ENCODE measurements around the gene CDKL1. TPM values are rescaled to one million over a fixed set of nuclear protein-coding genes. Genes with fewer than 3 reads are reported as not detected.

The CDKL1 gene
- total and polyA plus RNA-seq, 2 donors (not counting 3 experiments of a cell fraction or from before 2014, with no cell fraction given): 2.6 to 9.7 TPM

DNA sequence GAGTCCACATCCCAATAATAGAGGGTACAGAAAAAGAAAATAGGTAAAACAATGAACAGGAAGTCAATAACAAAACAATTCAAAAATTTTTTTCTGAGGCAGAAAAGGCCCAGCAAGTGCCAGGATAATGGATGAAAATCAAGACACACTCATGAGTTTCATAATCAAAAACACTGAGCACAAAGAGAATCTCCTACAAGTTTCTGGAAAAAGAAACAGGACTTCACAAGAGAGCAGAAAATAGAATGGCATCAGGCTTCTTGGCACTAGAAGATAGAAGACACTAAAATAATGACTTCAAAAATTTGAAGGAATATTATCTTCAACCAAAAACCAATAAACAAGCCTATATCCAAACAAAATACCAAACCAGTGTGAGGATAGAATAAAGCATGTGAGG lies 47.7 kb downstream of the CDKL1 start:
- dilution Hi-C loops (cut with MboI; ENCODE audit: extremely low pct_ligation_motif_present, low sequenced_read_pairs): no loop called here
- FAIRE-seq: no peak
- no peak overlapping the region for H3K27ac ChIP-seq (ENCODE audit: insufficient read depth, low read depth, low read length)
- ChIA-PET CTCF (interaction anchor here (0.6 to 1.7 kb wide), 2 partner anchors 28 to 37 kb away, joined by 3 to 4 read pairs; partner anchors contain the start of gene DMAC2L), POLR2A (interaction anchor here (0.6 kb wide), 1 partner anchor 11 kb away, joined by 3 read pairs; no protein-coding TSS in a partner anchor)
- H3K4me1 ChIP-seq (ENCODE audit: control insufficient read depth, extremely low read depth, insufficient read depth, low read length): peaks cover 33% of the 10 kb centered on the region
- no peaks in the 10 kb centered on the region for H4K20me1 ChIP-seq (replicated peaks; ENCODE audit: control insufficient read depth, extremely low read depth, insufficient read depth, low read length)
- no peaks in the 10 kb centered on the region for H3K27me3 ChIP-seq (ENCODE audit: control insufficient read depth in 2 of 2, insufficient read depth in 2 of 2, low read length in 2 of 2)
- H3K9me3 ChIP-seq (replicated peaks; ENCODE audit: control insufficient read depth, insufficient read depth, low read length): no peaks in the 10 kb centered on the region
- no peaks in the 10 kb centered on the region for H3K9me1 ChIP-seq (replicated peaks; ENCODE audit: control insufficient read depth, extremely low read depth, insufficient read depth, low read length)
- H3K79me2 ChIP-seq (ENCODE audit: control insufficient read depth, insufficient read depth, low read length): no peaks in the 10 kb centered on the region
- TF ChIP-seq GATA2 (IDR thresholded peaks at IDR 0.05; ENCODE audit: insufficient read depth, insufficient read length, low read depth, low read length) (no peak), FOS (IDR thresholded peaks at IDR 0.05; ENCODE audit: borderline replicate concordance, insufficient read depth, low read length) (no peak), EZH2 (IDR thresholded peaks at IDR 0.05; ENCODE audit: borderline replicate concordance, low read depth, low read length, severe bottlenecking) (no peak), JUN (IDR thresholded peaks at IDR 0.05; ENCODE audit: borderline replicate concordance, insufficient read depth, insufficient read length, low read depth) (no peak), POLR2AphosphoS5 (IDR thresholded peaks at IDR 0.05; ENCODE audit: insufficient read depth, low read depth, low read length) (no peak), MYC (IDR thresholded peaks at IDR 0.05; ENCODE audit: low read depth, low read length) (no peak)
- TF ChIP-seq, protein P1, sequence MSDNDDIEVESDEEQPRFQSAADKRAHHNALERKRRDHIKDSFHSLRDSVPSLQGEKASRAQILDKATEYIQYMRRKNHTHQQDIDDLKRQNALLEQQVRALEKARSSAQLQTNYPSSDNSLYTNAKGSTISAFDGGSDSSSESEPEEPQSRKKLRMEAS (IDR thresholded peaks at IDR 0.05; ENCODE audit: insufficient read depth, insufficient read length): no peak
- TF ChIP-seq, protein P2, sequence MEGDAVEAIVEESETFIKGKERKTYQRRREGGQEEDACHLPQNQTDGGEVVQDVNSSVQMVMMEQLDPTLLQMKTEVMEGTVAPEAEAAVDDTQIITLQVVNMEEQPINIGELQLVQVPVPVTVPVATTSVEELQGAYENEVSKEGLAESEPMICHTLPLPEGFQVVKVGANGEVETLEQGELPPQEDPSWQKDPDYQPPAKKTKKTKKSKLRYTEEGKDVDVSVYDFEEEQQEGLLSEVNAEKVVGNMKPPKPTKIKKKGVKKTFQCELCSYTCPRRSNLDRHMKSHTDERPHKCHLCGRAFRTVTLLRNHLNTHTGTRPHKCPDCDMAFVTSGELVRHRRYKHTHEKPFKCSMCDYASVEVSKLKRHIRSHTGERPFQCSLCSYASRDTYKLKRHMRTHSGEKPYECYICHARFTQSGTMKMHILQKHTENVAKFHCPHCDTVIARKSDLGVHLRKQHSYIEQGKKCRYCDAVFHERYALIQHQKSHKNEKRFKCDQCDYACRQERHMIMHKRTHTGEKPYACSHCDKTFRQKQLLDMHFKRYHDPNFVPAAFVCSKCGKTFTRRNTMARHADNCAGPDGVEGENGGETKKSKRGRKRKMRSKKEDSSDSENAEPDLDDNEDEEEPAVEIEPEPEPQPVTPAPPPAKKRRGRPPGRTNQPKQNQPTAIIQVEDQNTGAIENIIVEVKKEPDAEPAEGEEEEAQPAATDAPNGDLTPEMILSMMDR (IDR thresholded peaks at IDR 0.05; ENCODE audit: extremely low read depth in 1 of 2, insufficient read depth in 1 of 2, low read depth in 1 of 2, low read length in 2 of 2): no peak
- BruUV-seq (replicated peaks): no TSS peak
- no peak overlapping the region for H3K9ac ChIP-seq (replicated peaks; ENCODE audit: extremely low read depth, insufficient read depth, low read length)
- H2AFZ ChIP-seq (ENCODE audit: low read depth, low read length): no peak overlapping the region
- H3K4me2 ChIP-seq (ENCODE audit: insufficient read depth, low read length): no peak overlapping the region
- intact Hi-C loops (cut with micrococcal nuclease): no loop called here
- DNase-seq (ENCODE audit: low read depth, low spot score): peak; percentile 23
- H3K36me3 ChIP-seq (ENCODE audit: control insufficient read depth in 2 of 2, extremely low read depth in 1 of 2, insufficient read depth in 2 of 2, low read length in 2 of 2): no peaks in the 10 kb centered on the region
- H3K4me3 ChIP-seq (replicated peaks in 1 of 3; ENCODE audit: insufficient read depth in 1 of 3, low read depth in 1 of 3, low read length in 3 of 3): no peak overlapping the region

Data from endothelial cell of umbilical vein (primary cell).